Measurements from ENCODE around the gene GPR15LG. TPM values are rescaled to one million over a fixed set of nuclear protein-coding genes. Genes with fewer than 3 reads are reported as not detected.

GPR15LG gene
- total and polyA plus RNA-seq, 2 donors (not counting 3 experiments of a cell fraction or from before 2014, with no cell fraction given): not detected

DNA sequence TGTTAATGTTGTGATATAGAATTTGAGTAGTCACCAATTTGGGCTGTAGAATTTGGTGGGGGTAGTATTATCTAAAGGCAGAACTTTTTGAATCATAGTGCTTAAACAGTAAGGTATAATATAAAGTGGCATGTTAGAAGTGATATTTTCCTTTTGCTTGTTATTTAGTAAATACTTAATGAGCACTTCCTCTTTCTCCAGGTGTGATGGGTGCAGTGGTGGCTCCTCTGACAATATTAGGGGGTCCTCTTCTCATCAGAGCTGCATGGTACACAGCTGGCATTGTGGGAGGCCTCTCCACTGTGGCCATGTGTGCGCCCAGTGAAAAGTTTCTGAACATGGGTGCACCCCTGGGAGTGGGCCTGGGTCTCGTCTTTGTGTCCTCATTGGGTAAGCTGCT, 23.7 kb upstream of the GPR15LG start:
- Histone ChIP-seq H3K9ac (replicated peaks; ENCODE audit: extremely low read depth, insufficient read depth, low read length) (no peak overlapping the region), H3K27me3 (ENCODE audit: control insufficient read depth in 2 of 2, insufficient read depth in 2 of 2, low read length in 2 of 2) (no peaks in the 10 kb centered on the region), H4K20me1 (replicated peaks; ENCODE audit: control insufficient read depth, extremely low read depth, insufficient read depth, low read length) (peaks cover 2% of the 10 kb centered on the region), H3K79me2 (ENCODE audit: control insufficient read depth, insufficient read depth, low read length) (no peaks in the 10 kb centered on the region), H3K9me3 (replicated peaks; ENCODE audit: control insufficient read depth, insufficient read depth, low read length) (no peaks in the 10 kb centered on the region), H3K36me3 (ENCODE audit: control insufficient read depth in 2 of 2, extremely low read depth in 1 of 2, insufficient read depth in 2 of 2, low read length in 2 of 2) (peaks cover 18 to 43% of the 10 kb centered on the region in 2 experiments), H3K4me3 (replicated peaks in 1 of 3; ENCODE audit: insufficient read depth in 1 of 3, low read depth in 1 of 3, low read length in 3 of 3) (no peak overlapping the region), H3K27ac (ENCODE audit: insufficient read depth, low read depth, low read length) (no peak overlapping the region), H3K4me2 (ENCODE audit: insufficient read depth, low read length) (no peak overlapping the region), H2AFZ (ENCODE audit: low read depth, low read length) (no peak overlapping the region), H3K4me1 (ENCODE audit: control insufficient read depth, extremely low read depth, insufficient read depth, low read length) (no peaks in the 10 kb centered on the region), H3K9me1 (replicated peaks; ENCODE audit: control insufficient read depth, extremely low read depth, insufficient read depth, low read length) (no peaks in the 10 kb centered on the region)
- ChIA-PET CTCF (no interaction called here), POLR2A (no interaction called here)
- TF ChIP-seq, protein P1, sequence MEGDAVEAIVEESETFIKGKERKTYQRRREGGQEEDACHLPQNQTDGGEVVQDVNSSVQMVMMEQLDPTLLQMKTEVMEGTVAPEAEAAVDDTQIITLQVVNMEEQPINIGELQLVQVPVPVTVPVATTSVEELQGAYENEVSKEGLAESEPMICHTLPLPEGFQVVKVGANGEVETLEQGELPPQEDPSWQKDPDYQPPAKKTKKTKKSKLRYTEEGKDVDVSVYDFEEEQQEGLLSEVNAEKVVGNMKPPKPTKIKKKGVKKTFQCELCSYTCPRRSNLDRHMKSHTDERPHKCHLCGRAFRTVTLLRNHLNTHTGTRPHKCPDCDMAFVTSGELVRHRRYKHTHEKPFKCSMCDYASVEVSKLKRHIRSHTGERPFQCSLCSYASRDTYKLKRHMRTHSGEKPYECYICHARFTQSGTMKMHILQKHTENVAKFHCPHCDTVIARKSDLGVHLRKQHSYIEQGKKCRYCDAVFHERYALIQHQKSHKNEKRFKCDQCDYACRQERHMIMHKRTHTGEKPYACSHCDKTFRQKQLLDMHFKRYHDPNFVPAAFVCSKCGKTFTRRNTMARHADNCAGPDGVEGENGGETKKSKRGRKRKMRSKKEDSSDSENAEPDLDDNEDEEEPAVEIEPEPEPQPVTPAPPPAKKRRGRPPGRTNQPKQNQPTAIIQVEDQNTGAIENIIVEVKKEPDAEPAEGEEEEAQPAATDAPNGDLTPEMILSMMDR (IDR thresholded peaks at IDR 0.05; ENCODE audit: extremely low read depth in 1 of 2, insufficient read depth in 1 of 2, low read depth in 1 of 2, low read length in 2 of 2): no peak
- TF ChIP-seq MYC (IDR thresholded peaks at IDR 0.05; ENCODE audit: low read depth, low read length) (no peak), POLR2A (IDR thresholded peaks at IDR 0.05; ENCODE audit: low read depth, low read length) (no peak), FOS (IDR thresholded peaks at IDR 0.05; ENCODE audit: borderline replicate concordance, insufficient read depth, low read length) (no peak), EZH2 (IDR thresholded peaks at IDR 0.05; ENCODE audit: borderline replicate concordance, low read depth, low read length, severe bottlenecking) (no peak), GATA2 (IDR thresholded peaks at IDR 0.05; ENCODE audit: insufficient read depth, insufficient read length, low read depth, low read length) (no peak), JUN (IDR thresholded peaks at IDR 0.05; ENCODE audit: borderline replicate concordance, insufficient read depth, insufficient read length, low read depth) (no peak), POLR2AphosphoS5 (IDR thresholded peaks at IDR 0.05; ENCODE audit: insufficient read depth, low read depth, low read length) (no peak)
- intact Hi-C loops (cut with micrococcal nuclease): loop anchor here (2.0 kb wide), 1 partner anchor 389 kb away; no protein-coding TSS in a partner anchor
- dilution Hi-C loops (cut with MboI; ENCODE audit: extremely low pct_ligation_motif_present, low sequenced_read_pairs): no loop called here
- FAIRE-seq (no peak), DNase-seq (ENCODE audit: low read depth, low spot score) (no peak)
- BruUV-seq (replicated peaks): no TSS peak

Measured in endothelial cell of umbilical vein (primary cell).